Muscle of back (tissue), 11 donors: ENCODE measurements around the gene SPTBN1. TPM values are rescaled to one million over a fixed set of nuclear protein-coding genes. Genes with fewer than 3 reads are reported as not detected.

Source experiments
- DNase-seq, 3 donors: peaks; one replicate each; pipeline versions ENCODE4 v3.0.0 to v3.0.0-alpha.2; 2013
- polyA plus RNA-seq, 10 donors: library from polyadenylated mRNA; unstranded; fragments of 120-200 nt; gene quantifications; one replicate each; pipeline ENCODE4 v1.2.1, GENCODE V29; 2013; ENCODE audit not compliant: insufficient read length in 10 of 10

Gene SPTBN1
- polyA plus RNA-seq, 10 donors: 223 to 358 (median 266) TPM

- DNase-seq: peak in 1 of 3 donors; percentile 57
Measured at GRCh38 chr2:54430649-54431048, 25.5 kb upstream of the SPTBN1 start.

- peak in 1 of 3 donors; percentile 55 for DNase-seq
Measured at GRCh38 chr2:54432251-54433015, 23.7 kb upstream of the SPTBN1 start.

- DNase-seq: peak in 1 of 3 donors; percentile 47
Measured at GRCh38 chr2:54434229-54434628, 21.9 kb upstream of the SPTBN1 start.

GRCh38 chr2:54434711-54435110 is 21.4 kb upstream of the SPTBN1 start:
- DNase-seq: peak in 1 of 3 donors; percentile 66

- DNase-seq: peak in 1 of 3 donors; percentile 64
Measured at GRCh38 chr2:54435325-54436226, 20.6 kb upstream of the SPTBN1 start.

- no peak for DNase-seq
Measured at GRCh38 chr2:54437588-54437987, 18.5 kb upstream of the SPTBN1 start.

- peak in 1 of 3 donors; percentile 83 for DNase-seq
Measured at GRCh38 chr2:54438271-54438670, 17.9 kb upstream of the SPTBN1 start.

- DNase-seq: no peak
Measured at GRCh38 chr2:54439582-54439981, 16.5 kb upstream of the SPTBN1 start.

- no peak for DNase-seq
Measured at GRCh38 chr2:54440050-54440449, 16.1 kb upstream of the SPTBN1 start.

GRCh38 chr2:54444503-54444902 is 11.6 kb upstream of the SPTBN1 start:
- DNase-seq: peak in 1 of 3 donors; percentile 6

- DNase-seq: peak in 1 of 3 donors; percentile 9
Measured at GRCh38 chr2:54446122-54446521, 10.0 kb upstream of the SPTBN1 start.

GRCh38 chr2:54446625-54447024 is 9.5 kb upstream of the SPTBN1 start:
- peak in 1 of 3 donors; percentile 16 for DNase-seq

- DNase-seq: no peak
Measured at GRCh38 chr2:54454548-54455130, 1.5 kb upstream of the SPTBN1 start.

- DNase-seq: peak in 1 of 3 donors; percentile 70
Measured at GRCh38 chr2:54455131-54455562, 980 bp upstream of the SPTBN1 start.

GRCh38 chr2:54456362-54456611 is 160 bp downstream of the SPTBN1 start:
- DNase-seq: no peak

GRCh38 chr2:54456612-54457322 is 640 bp downstream of the SPTBN1 start:
- peak in 1 of 3 donors; percentile 56 for DNase-seq

GRCh38 chr2:54457323-54458023 is 1.3 kb downstream of the SPTBN1 start:
- peak in 1 of 3 donors; percentile 84 for DNase-seq

- DNase-seq: peak in 1 of 3 donors; percentile 47
Measured at GRCh38 chr2:54459037-54459441, 2.9 kb downstream of the SPTBN1 start.

- peak in 1 of 3 donors; percentile 26 for DNase-seq
Measured at GRCh38 chr2:54461261-54461660, 5.1 kb downstream of the SPTBN1 start.

- no peak for DNase-seq
Measured at GRCh38 chr2:54464341-54464740, 8.2 kb downstream of the SPTBN1 start.

- DNase-seq: no peak
Measured at GRCh38 chr2:54465143-54465542, 9.0 kb downstream of the SPTBN1 start.
